ENCODE measurements around the gene TMIGD3. TPM values are rescaled to one million over a fixed set of nuclear protein-coding genes. Genes with fewer than 3 reads are reported as not detected.

TMIGD3 gene
- total RNA-seq, 6 experiments from 2014 or later = 2.4 to 9.7 (median 5.8) TPM

- intact Hi-C loops (cut with DNase I) = no loop called here
- DNase-seq (no peak), ATAC-seq (no peak)
- no peak overlapping the region for H3K27ac ChIP-seq
- 85% methylated on average over 13 of the region's 14 CpGs for WGBS (ENCODE audit: insufficient coverage, low coverage, low lambda C conversion rate, missing lambda C conversion rate)
- no peaks in the 10 kb centered on the region for H3K9me3 ChIP-seq
- H3K4me1 ChIP-seq = peaks cover 0 to 7% (median 3%) of the 10 kb centered on the region in 4 donors
- no peaks in the 10 kb centered on the region for H3K36me3 ChIP-seq
- TF ChIP-seq POLR2A (IDR thresholded peaks at IDR 0.05) = no peak
- no peak for TF ChIP-seq CTCF (IDR thresholded peaks at IDR 0.05)
- H3K27me3 ChIP-seq = no peaks in the 10 kb centered on the region
- H3K4me3 ChIP-seq = no peak overlapping the region
Observed at GRCh38 chr1:111542187-111542586, 38.8 kb upstream of the TMIGD3 start.

GRCh38 chr1:111541721-111542120, 38.3 kb upstream of the TMIGD3 start:
- WGBS (ENCODE audit: insufficient coverage, low coverage, low lambda C conversion rate, missing lambda C conversion rate) = 98% methylated on average over 4 of the region's 4 CpGs
- no peak for TF ChIP-seq CTCF (IDR thresholded peaks at IDR 0.05)
- TF ChIP-seq POLR2A (IDR thresholded peaks at IDR 0.05) = no peak
- intact Hi-C loops (cut with DNase I) = no loop called here
- Histone ChIP-seq H3K4me1 (peaks cover 0 to 7% (median 3%) of the 10 kb centered on the region in 4 donors), H3K27me3 (no peaks in the 10 kb centered on the region), H3K36me3 (no peaks in the 10 kb centered on the region), H3K4me3 (no peak overlapping the region), H3K27ac (no peak overlapping the region), H3K9me3 (no peaks in the 10 kb centered on the region)
- no peak for ATAC-seq
- DNase-seq = no peak

- intact Hi-C loops (cut with DNase I) = no loop called here
- Histone ChIP-seq H3K27me3 (no peaks in the 10 kb centered on the region), H3K9me3 (no peaks in the 10 kb centered on the region), H3K4me3 (no peak overlapping the region), H3K4me1 (peaks cover 0 to 10% (median 3%) of the 10 kb centered on the region in 4 donors), H3K27ac (no peak overlapping the region), H3K36me3 (no peaks in the 10 kb centered on the region)
- DNase-seq (no peak), ATAC-seq (no peak)
- TF ChIP-seq POLR2A (IDR thresholded peaks at IDR 0.05) = no peak
- no peak for TF ChIP-seq CTCF (IDR thresholded peaks at IDR 0.05)
- WGBS (ENCODE audit: insufficient coverage, low coverage, low lambda C conversion rate, missing lambda C conversion rate) = 90% methylated on average over 3 of the region's 3 CpGs
Observed at GRCh38 chr1:111540928-111541327, 37.5 kb upstream of the TMIGD3 start.

GRCh38 chr1:111538343-111539025, 35.1 kb upstream of the TMIGD3 start:
- ATAC-seq = peak; percentile 56 to 80 (median 70)
- 40% methylated on average over 4 of the region's 6 CpGs for WGBS (ENCODE audit: insufficient coverage, low coverage, low lambda C conversion rate, missing lambda C conversion rate)
- no peaks in the 10 kb centered on the region for H3K36me3 ChIP-seq
- no peak for TF ChIP-seq POLR2A (IDR thresholded peaks at IDR 0.05)
- no peak for TF ChIP-seq CTCF (IDR thresholded peaks at IDR 0.05)
- H3K27ac ChIP-seq = no peak overlapping the region
- no peak overlapping the region for H3K4me3 ChIP-seq
- intact Hi-C loops (cut with DNase I) = no loop called here
- peak in 1 of 3 donors; percentile 35 for DNase-seq
- no peaks in the 10 kb centered on the region for H3K27me3 ChIP-seq
- H3K9me3 ChIP-seq = no peaks in the 10 kb centered on the region
- H3K4me1 ChIP-seq = peaks cover 0 to 17% (median 7%) of the 10 kb centered on the region in 4 donors

All from right lobe of liver (tissue), 6 donors.